HUES6 (cell line): ENCODE measurements around the gene ZBTB20.

ENCODE experiments used
- H3K27ac ChIP-seq: 2 replicates; pipeline ENCODE4 v1.7.0; 2013; ENCODE audit warnings: low read depth, mild to moderate bottlenecking, low read length, inconsistent platforms
- H3K27me3 ChIP-seq: 2 replicates; pipeline ENCODE4 v1.6.1; 2013; ENCODE audit warnings: low read length; ENCODE audit not compliant: control insufficient read depth, insufficient read depth
- H3K36me3 ChIP-seq: 2 replicates; pipeline ENCODE4 v1.6.1; 2013; ENCODE audit warnings: low read length; ENCODE audit not compliant: control insufficient read depth, insufficient read depth
- H3K4me1 ChIP-seq: 2 replicates; pipeline ENCODE4 v1.6.1; 2013; ENCODE audit warnings: low read length; ENCODE audit not compliant: control insufficient read depth, insufficient read depth
- H3K4me3 ChIP-seq: 2 replicates; pipeline ENCODE4 v1.5.1; 2013; ENCODE audit warnings: low read depth, low read length
- H3K9ac ChIP-seq: one replicate; pipeline ENCODE4 v1.6.1; 2013; ENCODE audit warnings: mild to moderate bottlenecking, low read length
- H3K9me3 ChIP-seq: 2 replicates; pipeline ENCODE4 v1.6.1; 2013; ENCODE audit warnings: low read depth, low read length; ENCODE audit not compliant: control insufficient read depth, insufficient read depth

Gene ZBTB20

GRCh38 chr3:114623420-114624046 is 523.6 kb downstream of the ZBTB20 start:
- Histone ChIP-seq H3K27me3 (no peaks in the 10 kb centered on the region), H3K9me3 (no peaks in the 10 kb centered on the region), H3K4me3 (no peak overlapping the region), H3K36me3 (no peaks in the 10 kb centered on the region), H3K4me1 (peaks cover 5% of the 10 kb centered on the region; the same call in 1 of the 2 replicates), H3K27ac (no peak overlapping the region), H3K9ac (no peak overlapping the region)

GRCh38 chr3:114622001-114622400 is 525.1 kb downstream of the ZBTB20 start:
- no peak overlapping the region for H3K9ac ChIP-seq
- H3K36me3 ChIP-seq = no peaks in the 10 kb centered on the region
- no peak overlapping the region for H3K4me3 ChIP-seq
- H3K27me3 ChIP-seq = no peaks in the 10 kb centered on the region
- no peaks in the 10 kb centered on the region for H3K9me3 ChIP-seq
- H3K4me1 ChIP-seq = peaks cover 10% of the 10 kb centered on the region
- H3K27ac ChIP-seq = no peak overlapping the region

- Histone ChIP-seq H3K9me3 (no peaks in the 10 kb centered on the region), H3K4me1 (peaks cover 10% of the 10 kb centered on the region), H3K36me3 (no peaks in the 10 kb centered on the region), H3K4me3 (no peak overlapping the region), H3K27ac (no peak overlapping the region), H3K9ac (no peak overlapping the region), H3K27me3 (no peaks in the 10 kb centered on the region)
These were observed 527.3 kb downstream of the ZBTB20 start for GRCh38 chr3:114619771-114620170.

- Histone ChIP-seq H3K4me3 (no peak overlapping the region), H3K9me3 (no peaks in the 10 kb centered on the region), H3K4me1 (peaks cover 5% of the 10 kb centered on the region; the same call in 1 of the 2 replicates), H3K9ac (no peak overlapping the region), H3K27me3 (no peaks in the 10 kb centered on the region), H3K27ac (no peak overlapping the region), H3K36me3 (no peaks in the 10 kb centered on the region)
These were observed 531.5 kb downstream of the ZBTB20 start for GRCh38 chr3:114615523-114616085.

GRCh38 chr3:114609973-114610630 is 537.0 kb downstream of the ZBTB20 start:
- H3K9ac ChIP-seq = no peak overlapping the region
- H3K4me3 ChIP-seq = no peak overlapping the region
- H3K27me3 ChIP-seq = no peaks in the 10 kb centered on the region
- H3K27ac ChIP-seq = no peak overlapping the region
- H3K4me1 ChIP-seq = no peaks in the 10 kb centered on the region; the same call in 1 of the 2 replicates
- no peaks in the 10 kb centered on the region for H3K9me3 ChIP-seq
- no peaks in the 10 kb centered on the region for H3K36me3 ChIP-seq

GRCh38 chr3:114608293-114608692 is 538.8 kb downstream of the ZBTB20 start:
- no peaks in the 10 kb centered on the region for H3K27me3 ChIP-seq
- H3K9ac ChIP-seq = no peak overlapping the region
- H3K4me1 ChIP-seq = no peaks in the 10 kb centered on the region; the same call in 1 of the 2 replicates
- no peak overlapping the region for H3K27ac ChIP-seq
- no peaks in the 10 kb centered on the region for H3K9me3 ChIP-seq
- no peaks in the 10 kb centered on the region for H3K36me3 ChIP-seq
- H3K4me3 ChIP-seq = no peak overlapping the region

GRCh38 chr3:114606336-114606735 is 540.8 kb downstream of the ZBTB20 start:
- Histone ChIP-seq H3K9ac (no peak overlapping the region), H3K27me3 (no peaks in the 10 kb centered on the region), H3K9me3 (no peaks in the 10 kb centered on the region), H3K27ac (no peak overlapping the region), H3K4me3 (no peak overlapping the region), H3K36me3 (no peaks in the 10 kb centered on the region), H3K4me1 (no peaks in the 10 kb centered on the region; the same call in 1 of the 2 replicates)

GRCh38 chr3:114600571-114600970 is 546.5 kb downstream of the ZBTB20 start:
- Histone ChIP-seq H3K27ac (no peak overlapping the region), H3K4me1 (no peaks in the 10 kb centered on the region), H3K27me3 (no peaks in the 10 kb centered on the region), H3K9ac (no peak overlapping the region), H3K36me3 (no peaks in the 10 kb centered on the region), H3K4me3 (no peak overlapping the region), H3K9me3 (no peaks in the 10 kb centered on the region)

- Histone ChIP-seq H3K36me3 (no peaks in the 10 kb centered on the region), H3K27me3 (no peaks in the 10 kb centered on the region), H3K9me3 (no peaks in the 10 kb centered on the region), H3K4me3 (no peak overlapping the region), H3K4me1 (no peaks in the 10 kb centered on the region), H3K9ac (no peak overlapping the region), H3K27ac (no peak overlapping the region)
These were observed 549.2 kb downstream of the ZBTB20 start for GRCh38 chr3:114597871-114598270.

- Histone ChIP-seq H3K9ac (no peak overlapping the region), H3K4me1 (no peaks in the 10 kb centered on the region), H3K4me3 (no peak overlapping the region), H3K9me3 (no peaks in the 10 kb centered on the region), H3K36me3 (no peaks in the 10 kb centered on the region), H3K27me3 (no peaks in the 10 kb centered on the region), H3K27ac (no peak overlapping the region)
These were observed 550.1 kb downstream of the ZBTB20 start for GRCh38 chr3:114597012-114597411.

GRCh38 chr3:114596147-114596546 is 550.9 kb downstream of the ZBTB20 start:
- H3K4me1 ChIP-seq = no peaks in the 10 kb centered on the region
- H3K27ac ChIP-seq = no peak overlapping the region
- no peaks in the 10 kb centered on the region for H3K27me3 ChIP-seq
- H3K4me3 ChIP-seq = no peak overlapping the region
- no peaks in the 10 kb centered on the region for H3K36me3 ChIP-seq
- H3K9me3 ChIP-seq = no peaks in the 10 kb centered on the region
- no peak overlapping the region for H3K9ac ChIP-seq
